Activated naive CD8-positive, alpha-beta T cell treated with anti-CD3 and anti-CD28 coated beads, Interleukin-2, amount 10 ng/mL, durations not matched to agents 7 days and 5 days (primary cell): ENCODE measurements around the gene KCNIP1. TPM values are rescaled to one million over a fixed set of nuclear protein-coding genes. Genes with fewer than 3 reads are reported as not detected.

ENCODE experiments used
- ATAC-seq: fragments of 150-1000 bp; cut with Tn5 transposase; one replicate; pipeline ENCODE4 v1.10.0; 2021; ENCODE audit warnings: low read depth, moderate library complexity
- POLR2A ChIA-PET: fragments of 350-600 bp; sonication (Branson Sonifier 250); formaldehyde crosslinking; loops from one replicate; lab custom pipeline; 2021; ENCODE audit warnings: antibody characterized with exemption; lab: Charles Lee
- DNase-seq: peaks from one replicate; pipeline ENCODE4 v3.0.0; 2021
- H3K27ac Mint-ChIP-seq: one replicate; pipeline ENCODE4 v1.8.0; 2022; ENCODE audit warnings: mild to moderate bottlenecking, mixed read lengths
- H3K27me3 Mint-ChIP-seq: one replicate; pipeline ENCODE4 v1.8.0; 2022; ENCODE audit warnings: mild to moderate bottlenecking, moderate library complexity, mixed read lengths
- H3K36me3 Mint-ChIP-seq: one replicate; pipeline ENCODE4 v1.8.0; 2021; ENCODE audit warnings: mild to moderate bottlenecking, mixed read lengths
- H3K4me1 Mint-ChIP-seq: one replicate; pipeline ENCODE4 v1.8.0; 2021; ENCODE audit warnings: mixed read lengths
- H3K4me3 Mint-ChIP-seq: one replicate; pipeline ENCODE4 v1.8.0; 2022; ENCODE audit warnings: mild to moderate bottlenecking, moderate library complexity, mixed read lengths
- H3K9me3 Mint-ChIP-seq: one replicate; pipeline ENCODE4 v1.8.0; 2021; ENCODE audit warnings: mixed read lengths
- total RNA-seq, 2 experiments: library from RNA; stranded (reverse); gene quantifications; one replicate each; pipeline ENCODE4 v1.2.3, GENCODE V29; 2021

Gene KCNIP1
- total RNA-seq, 2 experiments from 2014 or later = not detected

GRCh38 chr5:170599756-170600155 lies 95.9 kb downstream of the KCNIP1 start:
- peaks cover 22% of the 10 kb centered on the region for H3K4me1 Mint-ChIP-seq

GRCh38 chr5:170601619-170602018 lies 97.8 kb downstream of the KCNIP1 start:
- no peak for ATAC-seq
- no peak for DNase-seq
- Mint-ChIP-seq H3K27me3 (peaks cover 10% of the 10 kb centered on the region), H3K4me3 (no peak overlapping the region), H3K9me3 (no peaks in the 10 kb centered on the region), H3K27ac (no peak overlapping the region), H3K36me3 (no peaks in the 10 kb centered on the region), H3K4me1 (peaks cover 19% of the 10 kb centered on the region)
- POLR2A ChIA-PET = no interaction called here

More at GRCh38 chr5:170599756-170600155, 95.9 kb downstream of the KCNIP1 start:
- peaks cover 10% of the 10 kb centered on the region for H3K27me3 Mint-ChIP-seq
- no peaks in the 10 kb centered on the region for H3K9me3 Mint-ChIP-seq
- no peak overlapping the region for H3K27ac Mint-ChIP-seq
- H3K36me3 Mint-ChIP-seq = no peaks in the 10 kb centered on the region
- POLR2A ChIA-PET = no interaction called here
- H3K4me3 Mint-ChIP-seq = no peak overlapping the region
- DNase-seq (no peak), ATAC-seq (no peak)

- no peak for DNase-seq
These were observed 99.3 kb downstream of the KCNIP1 start for GRCh38 chr5:170603109-170603508.

GRCh38 chr5:170603578-170604565 lies 100.1 kb downstream of the KCNIP1 start:
- H3K4me1 Mint-ChIP-seq = peaks cover 2% of the 10 kb centered on the region
- ATAC-seq (peak; percentile 54), DNase-seq (peak; percentile 53)
- H3K36me3 Mint-ChIP-seq = no peaks in the 10 kb centered on the region
- no peak overlapping the region for H3K4me3 Mint-ChIP-seq
- POLR2A ChIA-PET = no interaction called here
- H3K27me3 Mint-ChIP-seq = peaks cover 8% of the 10 kb centered on the region
- no peak overlapping the region for H3K27ac Mint-ChIP-seq
- no peaks in the 10 kb centered on the region for H3K9me3 Mint-ChIP-seq

More at GRCh38 chr5:170603109-170603508, 99.3 kb downstream of the KCNIP1 start:
- H3K4me1 Mint-ChIP-seq = peaks cover 8% of the 10 kb centered on the region
- ATAC-seq = no peak
- no peaks in the 10 kb centered on the region for H3K36me3 Mint-ChIP-seq
- no peaks in the 10 kb centered on the region for H3K9me3 Mint-ChIP-seq
- no peak overlapping the region for H3K27ac Mint-ChIP-seq
- POLR2A ChIA-PET = no interaction called here
- no peak overlapping the region for H3K4me3 Mint-ChIP-seq
- H3K27me3 Mint-ChIP-seq = peaks cover 8% of the 10 kb centered on the region

- Mint-ChIP-seq H3K27me3 (peaks cover 5% of the 10 kb centered on the region), H3K27ac (no peak overlapping the region), H3K36me3 (no peaks in the 10 kb centered on the region), H3K4me3 (no peak overlapping the region), H3K9me3 (no peaks in the 10 kb centered on the region), H3K4me1 (no peaks in the 10 kb centered on the region)
- POLR2A ChIA-PET = no interaction called here
- DNase-seq (no peak), ATAC-seq (no peak)
These were observed 103.1 kb downstream of the KCNIP1 start for GRCh38 chr5:170606941-170607340.

- ATAC-seq (no peak), DNase-seq (no peak)
- Mint-ChIP-seq H3K4me3 (no peak overlapping the region), H3K4me1 (no peaks in the 10 kb centered on the region), H3K27ac (no peak overlapping the region), H3K36me3 (no peaks in the 10 kb centered on the region), H3K27me3 (peaks cover 9% of the 10 kb centered on the region), H3K9me3 (no peaks in the 10 kb centered on the region)
- POLR2A ChIA-PET = no interaction called here
These were observed 107.8 kb downstream of the KCNIP1 start for GRCh38 chr5:170611449-170612090.

GRCh38 chr5:170612256-170612678 lies 108.4 kb downstream of the KCNIP1 start:
- H3K27ac Mint-ChIP-seq = no peak overlapping the region
- H3K9me3 Mint-ChIP-seq = no peaks in the 10 kb centered on the region
- peaks cover 9% of the 10 kb centered on the region for H3K27me3 Mint-ChIP-seq
- no peaks in the 10 kb centered on the region for H3K4me1 Mint-ChIP-seq
- no peaks in the 10 kb centered on the region for H3K36me3 Mint-ChIP-seq
- no peak overlapping the region for H3K4me3 Mint-ChIP-seq
- DNase-seq = no peak
- ATAC-seq = no peak
- POLR2A ChIA-PET = no interaction called here

- ATAC-seq = no peak
- Mint-ChIP-seq H3K4me3 (no peak overlapping the region), H3K27me3 (peaks cover 5% of the 10 kb centered on the region), H3K9me3 (no peaks in the 10 kb centered on the region), H3K36me3 (no peaks in the 10 kb centered on the region), H3K4me1 (peaks cover 6% of the 10 kb centered on the region), H3K27ac (no peak overlapping the region)
- DNase-seq = no peak
- POLR2A ChIA-PET = no interaction called here
These were observed 110.3 kb downstream of the KCNIP1 start for GRCh38 chr5:170614065-170614490.

- Mint-ChIP-seq H3K27me3 (peaks cover 5% of the 10 kb centered on the region), H3K36me3 (no peaks in the 10 kb centered on the region), H3K4me3 (no peak overlapping the region), H3K9me3 (no peaks in the 10 kb centered on the region), H3K27ac (no peak overlapping the region), H3K4me1 (peaks cover 6% of the 10 kb centered on the region)
- ATAC-seq (no peak), DNase-seq (no peak)
- POLR2A ChIA-PET = no interaction called here
These were observed 110.9 kb downstream of the KCNIP1 start for GRCh38 chr5:170614720-170615119.

GRCh38 chr5:170617533-170618490 lies 114.0 kb downstream of the KCNIP1 start:
- Mint-ChIP-seq H3K36me3 (no peaks in the 10 kb centered on the region), H3K4me1 (peaks cover 6% of the 10 kb centered on the region), H3K27me3 (peaks cover 4% of the 10 kb centered on the region), H3K9me3 (no peaks in the 10 kb centered on the region), H3K27ac (peak overlapping the region; percentile 16), H3K4me3 (peak overlapping the region; percentile 65)
- POLR2A ChIA-PET = no interaction called here
- ATAC-seq (no peak), DNase-seq (no peak)

- ATAC-seq (no peak), DNase-seq (no peak)
- H3K36me3 Mint-ChIP-seq = no peaks in the 10 kb centered on the region
- H3K4me1 Mint-ChIP-seq = peaks cover 8% of the 10 kb centered on the region
- no peaks in the 10 kb centered on the region for H3K9me3 Mint-ChIP-seq
- no peak overlapping the region for H3K27ac Mint-ChIP-seq
- peaks cover 6% of the 10 kb centered on the region for H3K27me3 Mint-ChIP-seq
- H3K4me3 Mint-ChIP-seq = no peak overlapping the region
- POLR2A ChIA-PET = no interaction called here
These were observed 116.0 kb downstream of the KCNIP1 start for GRCh38 chr5:170619869-170620268.

- DNase-seq (no peak), ATAC-seq (no peak)
- POLR2A ChIA-PET = no interaction called here
- H3K9me3 Mint-ChIP-seq = no peaks in the 10 kb centered on the region
- peaks cover 4% of the 10 kb centered on the region for H3K4me1 Mint-ChIP-seq
- H3K27me3 Mint-ChIP-seq = peaks cover 9% of the 10 kb centered on the region
- no peak overlapping the region for H3K27ac Mint-ChIP-seq
- H3K4me3 Mint-ChIP-seq = no peak overlapping the region
- no peaks in the 10 kb centered on the region for H3K36me3 Mint-ChIP-seq
These were observed 119.1 kb downstream of the KCNIP1 start for GRCh38 chr5:170622933-170623332.
